SH-SY5Y (cell line): ENCODE data around the gene MAVS.

ENCODE experiments used
- GATA2 ChIP-seq: IDR thresholded peaks from 2 replicates; pipeline ENCODE4 v1.6.1; 2011; ENCODE audit warnings: mild to moderate bottlenecking, low read depth, low read length
- GATA3 ChIP-seq: IDR thresholded peaks from 2 replicates; pipeline ENCODE4 v1.6.1; 2011; ENCODE audit warnings: low read depth, mild to moderate bottlenecking, low read length, moderate library complexity

GRCh38 chr20:3885715-3886114 lies 39.1 kb downstream of the MAVS start:
- TF ChIP-seq GATA2 (no peak), GATA3 (no peak)
